K562 treated with DMSO at 1 percent for 48 hours (cell line): Measurements from ENCODE around the gene DLX5. TPM values are rescaled to one million over a fixed set of nuclear protein-coding genes. Genes with fewer than 3 reads are reported as not detected.

Experiments used
- total RNA-seq: library from RNA; unstranded; fragments of 300-600 nt; gene quantifications from 2 replicates; pipeline ENCODE4 v1.2.3, GENCODE V29; 2022; ENCODE audit warnings: low replicate concordance; ENCODE audit errors: extremely low read depth

DLX5 gene
- not detected in 2 replicates for total RNA-seq

GRCh38 chr7:97024209-97025129 lies at the start of gene DLX5:
Gene DLX5, minus strand, starts transcription at chr7:97024831. Its CDS starts 208 bp downstream, at chr7:97024623.

GRCh38 chr7:97005183-97006054 lies 19.2 kb downstream of the DLX5 start, which contains the start of gene DLX6:
Gene DLX6, plus strand, starts transcription at chr7:97005553. Its CDS starts 425 bp downstream, at chr7:97005978.

Other genes starting within 250 kb of the DLX5 start
- gene DLX6, start 19.3 kb downstream of the DLX5 start, total RNA-seq: not detected in 2 replicates
- not detected in 2 replicates for gene SDHAF3, start 92.9 kb upstream of the DLX5 start, total RNA-seq